IPS-15b (cell line): ENCODE measurements around the gene HSD17B7.

Experiments used
- H3K27me3 ChIP-seq: one replicate; pipeline ENCODE4 v1.6.1; 2013; ENCODE audit warnings: low read length; ENCODE audit not compliant: control insufficient read depth, insufficient read depth
- H3K36me3 ChIP-seq: one replicate; pipeline ENCODE4 v1.6.1; 2013; ENCODE audit warnings: low read length; ENCODE audit not compliant: control insufficient read depth, insufficient read depth
- H3K4me1 ChIP-seq: one replicate; pipeline ENCODE4 v1.6.1; 2013; ENCODE audit warnings: mild to moderate bottlenecking, low read length; ENCODE audit not compliant: control insufficient read depth, insufficient read depth
- H3K4me3 ChIP-seq: one replicate; pipeline ENCODE4 v1.5.1; 2013; ENCODE audit warnings: low read depth, low read length
- H3K9ac ChIP-seq: one replicate; pipeline ENCODE4 v1.6.1; 2013; ENCODE audit warnings: low read depth, mild to moderate bottlenecking, low read length
- H3K9me3 ChIP-seq: one replicate; pipeline ENCODE4 v1.6.1; 2013; ENCODE audit warnings: mild to moderate bottlenecking, low read length; ENCODE audit not compliant: control insufficient read depth, insufficient read depth

Gene HSD17B7

DNA sequence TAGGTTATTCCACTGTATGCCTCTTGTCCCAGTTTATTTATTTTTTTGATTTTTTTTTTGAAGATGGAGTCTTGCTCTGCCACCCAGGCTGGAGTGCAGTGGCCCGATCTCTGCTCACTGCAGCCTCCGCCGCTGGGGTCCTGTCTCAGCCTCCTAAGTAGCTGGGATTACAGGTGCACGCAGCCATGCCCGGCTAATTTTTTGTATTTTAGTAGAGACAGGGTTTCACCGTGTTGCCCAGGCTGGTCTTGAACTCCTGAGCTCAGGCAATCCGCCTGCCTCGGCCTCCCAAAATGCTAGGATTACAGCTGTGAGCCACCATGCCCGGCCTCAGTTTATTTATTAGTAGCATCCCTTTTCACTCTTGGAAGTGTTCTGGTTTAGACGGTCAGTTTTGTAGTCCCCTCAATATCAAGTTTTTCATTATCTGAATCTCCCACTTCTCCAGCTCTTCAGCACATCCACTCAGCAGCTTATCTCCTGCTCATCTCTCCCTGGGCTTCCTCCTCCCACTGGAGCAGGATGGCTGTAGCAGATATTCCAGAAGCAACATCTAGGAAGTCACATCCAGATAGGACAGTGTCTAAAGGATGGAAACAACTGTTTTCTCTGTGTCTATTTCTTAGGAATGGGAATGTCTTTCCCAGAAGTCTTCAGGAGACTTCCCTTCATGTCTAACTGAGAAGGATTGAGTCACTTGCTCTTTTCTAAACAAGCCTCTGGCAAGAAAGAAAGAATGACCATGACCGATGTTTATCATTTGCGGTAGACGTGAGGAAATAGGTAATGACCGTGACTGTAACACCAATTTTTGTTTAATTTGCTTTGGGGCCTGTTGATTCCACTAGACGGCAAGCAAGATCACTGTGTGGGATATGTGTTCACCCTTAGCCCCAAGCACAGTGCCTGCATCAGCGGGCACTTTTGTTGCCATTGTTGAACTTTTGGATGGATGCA lies 56.0 kb downstream of the HSD17B7 start:
- Histone ChIP-seq H3K9ac (no peak overlapping the region), H3K27me3 (no peaks in the 10 kb centered on the region), H3K36me3 (no peaks in the 10 kb centered on the region), H3K4me3 (no peak overlapping the region), H3K4me1 (no peaks in the 10 kb centered on the region), H3K9me3 (no peaks in the 10 kb centered on the region)

DNA sequence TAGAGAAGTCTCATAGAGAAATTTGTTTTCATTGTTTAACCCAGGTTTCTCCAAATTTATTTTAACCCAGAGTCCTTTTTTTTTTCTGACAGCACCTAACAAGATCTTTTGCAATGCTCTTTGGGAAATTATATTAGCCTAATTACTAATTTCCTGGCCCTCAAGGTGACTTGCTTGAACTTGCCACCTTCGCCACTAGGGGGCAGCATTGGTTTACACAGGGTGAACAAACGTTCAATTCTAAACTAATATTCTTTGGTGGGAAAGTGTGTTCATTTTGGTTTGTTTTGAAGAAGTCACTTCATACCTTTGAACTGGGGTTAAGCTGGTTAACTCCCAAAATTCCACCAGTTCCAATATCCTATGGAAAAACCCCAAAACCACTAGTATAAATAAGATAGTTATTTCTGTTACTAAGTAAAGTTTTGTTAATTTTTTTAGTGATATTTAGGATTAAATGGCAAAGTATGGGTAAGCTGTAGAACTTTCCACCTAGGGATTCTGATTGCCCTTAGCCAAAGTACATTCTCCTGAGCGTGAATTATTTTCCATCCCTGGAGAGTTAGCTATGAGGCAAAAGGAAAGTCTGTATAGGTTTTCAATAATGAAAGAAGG lies 57.4 kb downstream of the HSD17B7 start:
- H3K4me1 ChIP-seq = no peaks in the 10 kb centered on the region
- H3K27me3 ChIP-seq = no peaks in the 10 kb centered on the region
- no peaks in the 10 kb centered on the region for H3K36me3 ChIP-seq
- H3K9ac ChIP-seq = no peak overlapping the region
- H3K9me3 ChIP-seq = no peaks in the 10 kb centered on the region
- H3K4me3 ChIP-seq = no peak overlapping the region

DNA sequence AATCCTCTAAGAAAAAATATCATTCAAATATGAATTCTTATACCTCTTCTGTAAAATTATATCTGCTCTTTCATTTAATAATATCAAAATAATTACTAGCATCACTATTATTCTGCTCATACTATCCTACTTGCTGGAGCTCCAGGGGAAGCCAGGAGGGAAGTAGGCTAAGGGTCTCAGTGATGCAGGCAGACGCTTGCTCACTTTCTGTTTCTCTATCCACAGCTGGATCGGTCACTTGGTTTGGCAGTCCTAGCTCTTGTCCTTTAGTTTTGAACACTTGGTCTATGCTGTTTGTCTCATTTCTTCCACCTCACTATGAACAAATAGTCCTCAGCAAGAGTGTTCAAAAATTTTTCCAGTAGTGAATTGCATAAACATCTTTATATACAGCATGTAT lies 59.2 kb downstream of the HSD17B7 start:
- Histone ChIP-seq H3K27me3 (no peaks in the 10 kb centered on the region), H3K9me3 (no peaks in the 10 kb centered on the region), H3K4me3 (no peak overlapping the region), H3K4me1 (no peaks in the 10 kb centered on the region), H3K36me3 (no peaks in the 10 kb centered on the region), H3K9ac (no peak overlapping the region)

DNA sequence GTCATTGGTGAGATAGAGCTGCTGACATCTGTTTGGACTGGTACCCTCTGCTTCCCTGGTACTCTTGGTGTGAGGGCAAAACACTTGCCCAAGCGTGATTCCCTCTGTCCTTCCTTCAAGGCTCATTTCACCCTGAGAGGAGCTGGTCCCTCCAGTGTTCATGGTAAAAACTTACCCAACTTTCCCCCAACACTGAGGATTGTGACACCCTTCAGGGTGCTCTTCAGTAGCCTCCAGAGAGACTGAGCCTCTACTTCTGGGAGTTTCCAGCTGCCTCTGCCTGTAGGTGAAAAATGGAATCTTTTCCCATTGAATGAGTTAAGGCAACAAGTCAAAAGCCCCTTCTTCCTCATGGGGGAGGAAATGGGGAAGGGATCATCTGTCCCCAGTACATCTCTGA lies 60.8 kb downstream of the HSD17B7 start:
- Histone ChIP-seq H3K4me3 (no peak overlapping the region), H3K27me3 (no peaks in the 10 kb centered on the region), H3K9me3 (no peaks in the 10 kb centered on the region), H3K36me3 (no peaks in the 10 kb centered on the region), H3K4me1 (no peaks in the 10 kb centered on the region), H3K9ac (no peak overlapping the region)

DNA sequence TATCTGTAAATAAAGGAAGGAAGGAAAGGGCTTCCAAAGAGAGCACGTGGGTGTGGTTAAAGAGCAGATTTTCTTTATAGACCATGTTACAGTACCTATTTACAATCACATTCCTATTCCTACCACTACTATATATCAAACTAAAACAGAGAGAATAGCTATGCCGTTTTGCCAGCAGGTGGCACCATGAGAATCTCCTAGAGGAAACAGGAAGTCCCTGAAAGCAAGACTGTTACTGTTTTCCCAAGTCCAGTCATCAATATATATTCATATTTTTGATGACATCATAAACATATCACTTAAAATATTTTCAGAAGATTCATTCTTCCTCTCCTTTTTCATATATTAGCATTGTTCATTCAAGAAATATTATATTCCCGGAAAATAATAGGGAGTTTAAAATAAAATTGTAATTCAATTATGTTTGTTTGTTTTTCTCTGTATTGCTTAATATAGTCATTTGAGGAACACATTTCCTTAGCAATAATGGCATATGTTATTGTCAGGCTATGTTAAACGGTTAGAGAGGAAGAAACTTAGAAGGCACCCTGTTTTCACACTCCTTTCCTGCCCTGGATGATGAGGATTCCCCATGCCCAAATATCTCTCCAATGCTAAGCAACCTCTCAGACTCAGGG lies 63.9 kb downstream of the HSD17B7 start:
- no peaks in the 10 kb centered on the region for H3K36me3 ChIP-seq
- H3K9me3 ChIP-seq = no peaks in the 10 kb centered on the region
- no peaks in the 10 kb centered on the region for H3K27me3 ChIP-seq
- H3K4me3 ChIP-seq = no peak overlapping the region
- no peaks in the 10 kb centered on the region for H3K4me1 ChIP-seq
- no peak overlapping the region for H3K9ac ChIP-seq

DNA sequence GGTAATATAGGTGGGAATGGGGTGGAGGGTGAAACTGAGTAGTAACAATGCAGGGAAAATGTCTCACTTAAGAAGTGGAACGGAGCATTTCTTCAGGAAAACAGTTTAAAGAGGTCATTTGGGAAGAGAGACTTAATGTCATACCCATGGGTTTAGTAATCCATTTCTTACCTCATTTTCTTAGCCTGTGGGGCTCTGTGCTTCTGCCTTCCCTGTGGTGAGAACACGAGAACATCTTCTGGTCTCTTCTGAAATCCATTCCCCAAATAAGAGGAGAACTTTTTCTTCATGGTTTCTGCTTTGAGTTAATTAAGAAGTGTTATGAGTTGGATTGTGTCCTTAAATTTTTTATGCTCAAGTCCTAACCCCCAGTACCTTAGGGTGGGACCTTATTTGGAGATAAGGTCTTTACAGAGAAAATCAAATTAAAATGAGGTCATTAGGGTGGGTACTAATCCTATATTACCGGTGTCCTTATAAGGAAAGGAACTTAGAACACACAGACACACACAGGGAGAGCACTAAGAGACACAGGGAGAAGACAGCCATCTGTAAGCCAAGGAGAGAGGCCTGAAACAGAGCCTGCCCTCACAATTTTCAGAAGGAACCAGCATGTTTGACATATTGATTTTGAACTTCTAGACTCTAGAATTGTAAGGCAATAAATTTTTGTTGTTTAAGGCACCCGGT lies 65.1 kb downstream of the HSD17B7 start:
- H3K4me3 ChIP-seq = no peak overlapping the region
- no peaks in the 10 kb centered on the region for H3K9me3 ChIP-seq
- H3K4me1 ChIP-seq = no peaks in the 10 kb centered on the region
- H3K27me3 ChIP-seq = no peaks in the 10 kb centered on the region
- no peaks in the 10 kb centered on the region for H3K36me3 ChIP-seq
- no peak overlapping the region for H3K9ac ChIP-seq

DNA sequence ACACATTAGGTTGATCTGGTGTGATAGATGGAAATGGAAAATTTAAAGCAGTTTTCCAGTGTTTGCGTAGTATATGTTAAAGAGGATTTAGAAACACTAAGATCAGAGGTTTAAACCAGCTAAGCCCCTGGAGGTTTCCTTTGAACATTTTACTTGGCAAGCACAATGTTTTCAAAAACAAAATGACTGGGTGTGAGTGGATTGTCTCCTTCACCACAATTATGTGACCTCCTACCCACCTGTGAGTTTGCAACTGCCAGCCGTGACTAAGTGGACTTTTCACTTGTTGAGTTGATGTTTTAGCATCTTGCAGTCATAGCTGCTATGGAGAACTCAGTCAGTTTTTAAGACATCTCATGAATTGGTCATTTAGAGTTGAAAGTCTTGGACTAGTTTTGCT lies 65.8 kb downstream of the HSD17B7 start:
- H3K27me3 ChIP-seq = no peaks in the 10 kb centered on the region
- no peaks in the 10 kb centered on the region for H3K36me3 ChIP-seq
- H3K4me1 ChIP-seq = no peaks in the 10 kb centered on the region
- H3K4me3 ChIP-seq = no peak overlapping the region
- H3K9ac ChIP-seq = no peak overlapping the region
- no peaks in the 10 kb centered on the region for H3K9me3 ChIP-seq

DNA sequence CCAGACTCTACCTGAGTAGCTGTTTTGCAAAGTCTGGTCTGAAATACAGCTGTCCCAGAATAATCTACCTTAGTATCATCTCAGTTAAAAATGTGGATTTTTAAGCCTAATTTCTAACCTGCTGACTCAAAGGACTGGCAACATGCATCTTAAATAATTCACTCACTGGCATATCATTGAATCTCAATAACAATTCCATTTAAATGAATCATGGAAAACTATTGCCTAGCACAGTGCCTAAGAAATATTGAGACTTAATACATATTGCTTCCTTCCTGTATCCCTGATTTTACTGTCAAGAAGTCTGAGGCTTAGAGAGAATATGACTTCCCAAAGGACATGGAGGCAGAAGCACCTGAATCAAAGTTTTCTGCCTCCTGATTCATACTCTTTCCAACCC lies 67.3 kb downstream of the HSD17B7 start:
- H3K27me3 ChIP-seq = no peaks in the 10 kb centered on the region
- no peaks in the 10 kb centered on the region for H3K36me3 ChIP-seq
- no peaks in the 10 kb centered on the region for H3K4me1 ChIP-seq
- H3K4me3 ChIP-seq = no peak overlapping the region
- H3K9me3 ChIP-seq = no peaks in the 10 kb centered on the region
- no peak overlapping the region for H3K9ac ChIP-seq

DNA sequence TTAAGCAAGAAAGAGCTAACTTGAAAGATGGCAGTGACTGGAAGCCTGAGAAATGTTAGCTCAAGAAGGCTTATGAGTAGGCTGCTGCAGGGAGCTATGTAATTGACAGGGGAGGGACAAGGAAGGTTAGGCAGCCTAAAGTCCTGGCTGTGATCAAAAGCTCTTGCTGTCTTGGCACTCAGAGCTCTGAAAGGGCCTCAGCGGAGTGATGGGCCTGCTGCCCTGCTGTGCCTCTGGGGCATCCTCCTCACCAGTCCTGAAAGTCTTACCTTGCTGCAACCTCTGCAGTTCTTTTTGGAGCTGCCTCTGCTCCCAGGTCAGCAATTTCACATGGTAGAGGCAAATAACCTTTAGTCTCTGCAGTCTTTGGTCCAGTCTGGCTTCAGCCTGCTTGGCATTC lies 68.7 kb downstream of the HSD17B7 start:
- Histone ChIP-seq H3K27me3 (no peaks in the 10 kb centered on the region), H3K4me3 (no peak overlapping the region), H3K9me3 (no peaks in the 10 kb centered on the region), H3K4me1 (no peaks in the 10 kb centered on the region), H3K9ac (no peak overlapping the region), H3K36me3 (no peaks in the 10 kb centered on the region)

DNA sequence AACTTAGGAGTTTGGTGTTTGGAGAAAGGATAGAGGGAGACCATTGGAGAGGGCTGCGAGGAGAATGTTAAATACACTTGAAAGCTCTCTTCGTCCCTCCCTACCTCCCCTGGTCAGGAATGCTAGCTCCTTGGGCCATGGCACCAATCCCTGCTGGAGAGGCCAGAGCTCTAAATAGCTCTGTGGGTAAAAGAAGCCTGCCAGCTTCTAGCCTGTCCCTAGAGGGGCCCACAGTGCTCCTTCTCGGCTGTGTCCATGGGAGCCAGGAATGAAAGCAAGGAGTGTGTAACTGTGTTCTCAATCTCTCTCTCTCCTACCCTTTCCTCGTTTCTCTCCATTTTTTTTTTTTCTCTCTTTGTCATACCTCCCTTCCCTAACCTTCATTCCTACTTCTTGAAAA lies 70.6 kb downstream of the HSD17B7 start, which contains the start of gene CCDC190:
Gene CCDC190 (minus strand): TSS at position 75 of the 400 bp plus-strand sequence. CDS start 1,529 bp downstream, outside the sequence.
- no peaks in the 10 kb centered on the region for H3K36me3 ChIP-seq
- H3K9me3 ChIP-seq = no peaks in the 10 kb centered on the region
- no peaks in the 10 kb centered on the region for H3K27me3 ChIP-seq
- no peaks in the 10 kb centered on the region for H3K4me1 ChIP-seq
- H3K4me3 ChIP-seq = no peak within 1 kb of the TSS
- H3K9ac ChIP-seq = no peak within 1 kb of the TSS

DNA sequence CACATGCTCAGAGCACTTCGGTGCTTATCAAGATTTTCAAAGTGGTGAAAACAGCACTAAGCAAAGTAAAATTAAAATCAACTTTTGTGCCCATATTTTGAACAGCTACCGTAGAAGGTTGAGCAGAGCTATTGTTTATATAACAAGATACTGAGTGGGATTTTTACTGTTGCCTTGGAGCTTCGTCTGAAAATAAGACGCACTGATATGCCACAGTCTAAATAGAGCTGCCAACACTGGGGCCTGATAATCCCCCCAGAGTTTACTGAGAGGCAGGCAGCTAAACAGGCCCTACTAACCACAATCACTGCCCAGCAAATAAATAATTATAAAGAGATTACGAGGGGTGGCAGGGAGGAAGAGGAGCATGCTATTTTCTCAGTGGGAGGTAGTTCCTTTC lies 71.1 kb downstream of the HSD17B7 start:
- H3K9ac ChIP-seq = no peak overlapping the region
- no peaks in the 10 kb centered on the region for H3K9me3 ChIP-seq
- H3K4me1 ChIP-seq = no peaks in the 10 kb centered on the region
- no peaks in the 10 kb centered on the region for H3K27me3 ChIP-seq
- no peak overlapping the region for H3K4me3 ChIP-seq
- H3K36me3 ChIP-seq = no peaks in the 10 kb centered on the region
